ENCODE results near the gene WASF3.

The WASF3 gene

GRCh38 chr13:26589754-26590153 lies 32.3 kb downstream of the WASF3 start:
- DNase-seq (ENCODE audit: low read depth, low spot score): no peak

GRCh38 chr13:26590379-26590778 lies 32.9 kb downstream of the WASF3 start:
- no peak for DNase-seq (ENCODE audit: low read depth, low spot score)

GRCh38 chr13:26590951-26591350 lies 33.5 kb downstream of the WASF3 start:
- DNase-seq (ENCODE audit: low read depth, low spot score): no peak

DNA sequence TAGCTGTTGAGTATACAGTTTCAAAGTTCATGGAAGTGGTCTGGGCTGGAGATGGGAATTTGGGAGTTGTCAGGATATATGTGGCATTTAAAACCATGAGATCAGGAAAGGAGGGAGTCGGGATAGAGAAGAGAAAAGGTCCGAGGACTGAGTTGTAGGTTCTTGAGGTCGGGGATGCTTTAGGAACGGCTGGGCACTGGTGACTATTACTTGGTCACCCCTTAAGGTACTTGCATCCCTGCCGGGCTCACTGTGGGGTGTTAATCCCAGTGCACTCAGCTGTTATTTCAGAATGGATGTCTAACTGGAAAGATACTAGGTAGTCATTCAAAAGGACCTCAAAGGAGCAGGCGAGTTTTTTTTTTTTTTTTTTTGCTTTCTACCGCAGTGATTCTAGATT lies 34.2 kb downstream of the WASF3 start:
- no peak for DNase-seq (ENCODE audit: low read depth, low spot score)

- DNase-seq (ENCODE audit: low read depth, low spot score): no peak
Observed at GRCh38 chr13:26593661-26594060, 36.2 kb downstream of the WASF3 start.

DNA sequence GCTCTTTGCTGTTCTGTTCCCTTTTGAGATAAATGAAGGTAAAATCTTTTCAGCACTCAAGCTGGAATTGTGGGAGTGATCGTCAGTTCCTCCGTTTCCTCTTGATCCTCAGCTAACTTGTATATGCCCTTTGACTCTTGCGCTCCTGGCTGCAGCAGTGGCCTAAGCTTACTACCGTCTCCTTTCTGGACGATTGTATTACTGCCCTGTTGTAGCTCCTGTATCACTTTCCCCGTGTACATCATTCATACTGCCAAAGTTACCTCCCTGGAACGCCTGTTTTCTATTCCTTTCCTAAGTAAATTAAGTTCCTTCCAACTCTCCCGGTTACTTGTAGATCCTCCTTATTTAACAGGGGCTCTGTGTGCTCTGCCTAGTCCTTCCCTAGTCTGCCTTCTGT lies 36.9 kb downstream of the WASF3 start:
- DNase-seq (ENCODE audit: low read depth, low spot score): no peak

DNA sequence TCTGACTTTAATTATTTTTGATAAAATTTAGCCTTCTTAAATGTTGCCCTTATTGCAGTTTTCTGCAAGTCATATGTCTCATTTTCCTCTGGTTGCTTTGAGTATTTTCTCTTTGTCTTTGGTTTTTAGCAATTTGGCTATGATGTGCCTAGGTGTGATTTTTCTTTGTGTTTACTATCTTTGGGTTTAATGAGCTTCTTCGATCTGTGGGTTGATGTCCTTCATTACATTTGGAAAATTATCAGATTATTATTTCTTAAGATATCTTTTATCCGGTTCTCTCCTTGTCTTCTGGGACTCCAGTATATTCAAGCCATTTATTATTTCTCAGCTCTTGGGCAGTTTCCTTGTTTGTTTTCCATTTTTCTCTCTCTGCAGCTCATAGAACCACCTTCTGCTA lies 39.0 kb downstream of the WASF3 start:
- DNase-seq (ENCODE audit: low read depth, low spot score): no peak

DNA sequence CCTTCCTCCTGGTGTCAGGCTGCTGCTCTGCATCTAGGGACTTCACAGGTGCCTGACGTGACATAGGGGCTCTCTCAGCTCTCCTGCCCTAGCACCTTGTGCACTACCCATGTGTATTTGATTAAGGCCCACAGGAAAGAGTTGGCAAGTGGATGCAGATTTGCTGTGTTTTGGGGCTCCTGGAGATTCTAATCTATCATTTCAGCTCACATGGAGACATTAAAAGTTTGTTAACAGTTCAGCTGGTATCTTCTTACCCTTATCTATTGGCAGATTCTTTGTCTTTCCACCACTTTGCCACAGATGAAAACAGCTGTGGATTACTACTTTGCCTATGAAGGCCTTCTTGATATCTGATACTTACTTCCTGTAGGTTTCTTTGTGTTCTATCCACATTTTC lies 41.9 kb downstream of the WASF3 start:
- no peak for DNase-seq (ENCODE audit: low read depth, low spot score)

- no peak for DNase-seq (ENCODE audit: low read depth, low spot score)
Observed at GRCh38 chr13:26599860-26600259, 42.4 kb downstream of the WASF3 start.

GRCh38 chr13:26600343-26600742 lies 42.9 kb downstream of the WASF3 start:
- DNase-seq (ENCODE audit: low read depth, low spot score): no peak

GRCh38 chr13:26601669-26602068 lies 44.2 kb downstream of the WASF3 start:
- DNase-seq (ENCODE audit: low read depth, low spot score): no peak

DNA sequence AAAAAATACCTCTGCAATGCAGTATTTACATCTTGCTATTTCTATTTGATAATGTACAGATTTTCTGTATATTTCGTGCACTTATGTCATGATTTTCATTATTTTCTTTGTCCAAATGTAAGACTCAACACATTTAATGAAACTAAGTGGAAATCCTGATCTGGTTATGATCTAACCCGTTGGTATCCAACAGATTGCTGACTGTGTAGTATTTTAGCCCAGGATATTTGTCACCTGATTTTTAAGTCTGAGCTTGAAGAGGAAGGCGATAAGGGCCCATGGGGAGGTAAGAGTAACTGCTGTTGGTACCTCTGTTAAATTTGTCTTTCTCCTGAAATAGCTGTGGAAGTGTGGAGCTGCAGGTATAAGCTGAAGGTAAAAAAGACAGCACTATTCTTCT lies 45.3 kb downstream of the WASF3 start:
- no peak for DNase-seq (ENCODE audit: low read depth, low spot score)

DNA sequence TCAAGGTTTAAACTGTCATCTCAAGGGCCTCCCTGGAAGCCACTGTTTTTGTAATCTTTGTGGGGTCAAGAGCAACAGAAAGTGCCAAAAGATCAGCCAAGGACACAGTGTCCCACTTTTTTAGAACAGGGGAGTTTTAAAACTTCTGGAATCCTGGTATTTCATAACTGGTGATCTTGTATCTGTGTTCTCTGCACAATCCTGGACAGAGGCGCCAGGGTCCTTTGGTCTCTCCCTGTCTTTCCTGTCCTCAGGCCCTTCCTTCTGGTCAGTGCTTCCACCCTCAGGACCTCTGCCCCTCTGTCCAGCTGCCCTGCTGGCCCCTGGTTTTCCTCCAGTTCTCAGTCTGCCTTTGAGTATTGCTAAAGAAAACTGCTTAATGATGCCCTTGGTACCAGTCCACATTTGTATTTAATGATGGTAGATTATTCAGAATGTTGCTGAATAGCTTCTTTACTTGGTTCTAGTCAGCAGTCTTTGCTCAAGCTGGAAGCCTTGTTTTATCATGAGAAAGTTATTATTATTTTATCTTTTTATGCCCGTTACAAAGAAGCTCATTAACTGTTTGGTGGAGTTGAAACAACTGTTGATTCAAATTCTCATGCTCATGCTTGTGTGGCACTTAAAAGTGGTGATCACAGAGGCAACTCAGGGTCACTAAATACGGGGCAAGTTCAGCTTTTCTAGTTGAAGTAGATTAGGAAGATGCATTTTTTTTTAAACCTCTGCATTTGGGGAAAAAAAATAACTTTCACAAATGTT lies 47.5 kb downstream of the WASF3 start:
- DNase-seq (ENCODE audit: low read depth, low spot score): no peak

DNA sequence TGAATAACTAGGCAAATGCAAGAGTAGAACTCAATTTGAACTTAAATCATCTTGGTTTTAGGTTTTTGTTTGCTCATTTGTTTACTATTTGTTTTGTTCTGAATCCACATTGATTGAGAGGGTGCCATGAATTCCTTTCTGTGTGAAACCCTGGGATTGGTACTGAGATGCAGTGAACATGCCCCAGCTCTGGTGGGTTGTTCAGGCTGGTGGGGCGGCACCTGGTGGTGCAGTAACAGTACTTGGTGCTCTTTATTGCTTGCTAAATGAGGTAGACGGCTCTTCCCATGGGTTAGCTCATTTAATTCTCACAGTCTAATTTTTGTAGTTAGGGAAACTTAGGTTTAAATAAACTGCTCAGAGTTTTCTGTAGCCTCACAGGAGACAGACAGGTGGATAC lies 48.4 kb downstream of the WASF3 start:
- DNase-seq (ENCODE audit: low read depth, low spot score): no peak

DNA sequence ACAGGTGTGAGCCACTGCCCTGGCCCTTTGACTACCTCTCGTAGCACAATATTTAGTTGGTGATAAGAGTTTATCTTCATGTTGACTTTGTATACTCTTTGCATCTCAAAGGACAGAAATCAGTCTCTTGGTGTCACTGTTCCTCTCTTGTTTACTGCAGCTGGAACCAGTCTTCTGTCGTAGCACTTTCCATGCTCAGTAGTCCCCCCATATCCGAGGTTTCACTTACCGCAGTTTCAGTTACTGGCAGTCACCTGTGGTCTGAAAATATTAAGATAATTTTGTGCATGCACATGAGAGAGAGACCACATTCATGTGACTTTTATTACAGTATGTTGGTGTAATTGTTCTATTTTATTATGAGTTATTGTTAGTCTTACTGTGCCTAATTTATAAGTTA lies 49.1 kb downstream of the WASF3 start:
- DNase-seq (ENCODE audit: low read depth, low spot score): no peak

DNA sequence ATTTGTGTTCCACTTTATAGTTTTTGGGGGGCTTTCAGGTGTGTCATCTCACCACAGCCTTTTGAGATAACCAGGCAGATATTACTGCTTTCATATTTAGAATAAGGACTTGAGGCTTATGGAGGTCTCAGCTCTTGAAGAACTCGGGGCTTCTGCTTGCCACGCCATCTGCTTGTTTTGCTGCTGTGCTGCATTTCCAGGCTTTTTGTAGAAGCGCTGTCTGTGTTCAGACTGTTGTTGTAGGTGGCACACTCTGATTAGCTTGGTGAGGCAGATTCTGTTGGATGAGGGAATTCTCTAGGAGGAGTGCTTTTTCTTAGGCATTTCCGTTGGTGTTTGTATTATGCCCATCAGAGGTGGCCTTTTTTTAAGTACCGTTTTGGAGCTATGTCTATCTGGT lies 57.2 kb downstream of the WASF3 start:
- DNase-seq (ENCODE audit: low read depth, low spot score): no peak

DNA sequence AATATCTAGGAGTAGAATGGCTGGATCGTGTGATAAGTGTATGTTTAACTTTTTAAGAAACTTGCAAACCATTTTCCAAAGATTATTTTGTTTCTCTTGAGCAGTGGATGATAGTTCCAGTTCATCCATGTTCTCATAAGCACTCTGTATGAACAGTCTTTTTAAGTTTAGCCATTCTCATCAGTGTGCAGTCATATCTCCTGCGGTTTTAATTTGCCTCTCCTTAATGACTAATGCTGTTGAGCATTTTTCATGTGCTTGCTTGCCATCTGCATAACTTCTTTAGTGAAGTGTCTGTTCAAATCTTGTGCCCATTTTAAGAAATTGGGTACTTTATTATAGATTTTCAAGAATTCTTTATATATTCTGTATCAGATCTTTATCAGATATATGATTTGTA lies 58.6 kb downstream of the WASF3 start:
- no peak for DNase-seq (ENCODE audit: low read depth, low spot score)

GRCh38 chr13:26618726-26619125 lies 61.2 kb downstream of the WASF3 start:
- DNase-seq (ENCODE audit: low read depth, low spot score): no peak

DNA sequence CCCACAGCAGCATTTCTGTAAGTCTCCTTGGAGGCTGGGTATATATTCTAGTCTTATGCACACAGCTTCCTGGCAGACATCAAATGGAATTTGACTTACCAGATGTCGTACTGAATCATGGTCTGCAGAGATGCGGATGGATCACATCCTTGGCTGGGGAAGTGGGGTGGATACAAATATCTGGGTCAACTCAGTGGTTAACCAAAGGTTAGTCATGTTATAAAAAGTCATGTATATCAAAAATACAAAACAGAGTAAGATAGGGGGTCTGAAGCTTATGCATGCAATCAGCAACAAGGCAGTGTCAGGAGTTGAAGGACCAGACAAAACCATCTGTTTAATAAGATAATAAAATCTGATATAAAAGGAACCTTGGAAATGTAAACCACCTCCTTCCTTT lies 61.9 kb downstream of the WASF3 start:
- no peak for DNase-seq (ENCODE audit: low read depth, low spot score)

DNA sequence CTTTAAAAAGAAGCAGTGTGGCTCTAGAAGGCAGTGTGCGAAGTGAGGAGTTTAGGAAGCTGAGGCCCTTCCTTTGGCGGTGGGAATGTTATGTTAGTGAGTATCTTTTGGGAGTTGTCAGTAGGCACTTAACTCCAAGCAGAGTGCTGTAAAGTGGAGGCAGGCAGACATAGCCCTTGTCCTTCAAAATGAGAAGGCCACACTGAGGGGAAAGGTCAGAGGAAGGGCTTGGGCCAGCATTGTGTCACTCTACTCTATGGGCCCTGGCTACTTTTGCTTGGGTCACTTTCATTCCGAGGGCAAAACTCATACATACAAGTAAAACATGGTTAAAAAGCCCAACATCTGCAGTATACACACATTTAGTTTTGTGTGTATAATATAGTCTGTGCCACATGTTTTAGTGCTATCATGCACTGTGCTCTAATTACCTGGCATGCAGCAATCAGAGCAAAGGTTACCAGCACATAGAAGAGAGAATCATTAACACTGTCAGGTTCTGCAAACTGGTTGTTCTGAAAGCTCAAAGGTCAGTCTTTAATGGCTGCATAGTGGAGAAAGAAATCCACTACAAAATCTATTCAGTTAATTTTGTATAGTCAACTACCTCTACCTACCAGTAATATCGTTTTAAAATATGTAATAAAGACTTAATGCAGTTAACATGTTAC lies 64.4 kb downstream of the WASF3 start:
- DNase-seq (ENCODE audit: low read depth, low spot score): no peak

DNA sequence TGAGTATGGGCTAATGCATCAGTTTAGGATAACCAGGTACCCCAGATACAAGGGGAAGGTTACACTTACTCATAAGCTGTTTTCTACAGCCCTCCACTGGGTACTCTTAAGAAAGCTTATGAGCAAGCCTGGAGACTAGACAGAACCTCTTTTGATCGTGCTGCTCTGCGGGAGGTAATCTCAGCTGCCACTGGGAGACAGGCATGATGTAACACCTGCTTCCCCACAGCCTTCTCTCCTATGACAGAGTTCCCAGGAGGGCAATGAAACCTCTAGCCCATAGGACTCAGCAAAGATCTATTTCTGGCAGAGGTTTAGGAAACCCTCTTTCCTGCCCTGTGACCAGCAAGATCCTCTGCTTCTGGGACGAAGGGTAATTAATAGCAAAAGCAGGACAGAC lies 65.6 kb downstream of the WASF3 start:
- DNase-seq (ENCODE audit: low read depth, low spot score): no peak

DNA sequence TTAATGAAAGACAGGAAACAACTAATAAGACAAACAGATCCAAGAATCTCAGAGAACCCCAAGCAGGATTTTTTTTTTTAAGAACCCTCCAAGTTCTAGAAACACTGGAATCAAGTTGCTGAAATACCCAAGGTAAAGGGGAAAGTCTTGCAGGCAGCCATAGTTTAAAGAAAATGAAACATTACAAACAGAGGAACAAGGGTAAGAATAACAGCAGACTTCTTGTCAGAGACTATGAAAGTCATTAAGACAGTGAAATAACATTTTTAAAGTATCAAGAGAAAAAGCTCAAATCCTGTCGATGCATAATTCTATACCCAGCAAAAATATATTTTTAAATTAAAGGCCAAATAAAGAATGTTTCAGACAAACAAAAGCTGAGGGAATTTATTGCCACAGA lies 67.1 kb downstream of the WASF3 start:
- DNase-seq (ENCODE audit: low read depth, low spot score): no peak

DNA sequence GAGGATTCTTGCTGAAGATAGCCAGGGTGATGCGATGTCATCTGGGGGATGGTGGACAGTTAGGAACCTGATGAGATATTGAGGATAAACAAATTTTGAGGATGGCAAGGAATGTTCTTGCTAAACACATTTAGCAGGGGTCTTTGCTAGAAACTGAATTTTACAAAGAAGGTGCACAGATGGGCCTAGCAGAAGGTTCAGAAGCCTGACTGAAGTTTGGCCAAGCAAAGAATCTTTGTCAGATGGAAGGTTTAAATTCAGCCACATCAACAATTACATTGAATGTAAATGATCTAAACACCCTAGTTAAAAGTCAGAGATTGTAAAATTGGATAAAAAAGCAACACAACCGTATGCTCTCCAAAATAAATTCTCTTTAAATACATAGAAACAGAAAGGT lies 68.8 kb downstream of the WASF3 start:
- no peak for DNase-seq (ENCODE audit: low read depth, low spot score)

DNA sequence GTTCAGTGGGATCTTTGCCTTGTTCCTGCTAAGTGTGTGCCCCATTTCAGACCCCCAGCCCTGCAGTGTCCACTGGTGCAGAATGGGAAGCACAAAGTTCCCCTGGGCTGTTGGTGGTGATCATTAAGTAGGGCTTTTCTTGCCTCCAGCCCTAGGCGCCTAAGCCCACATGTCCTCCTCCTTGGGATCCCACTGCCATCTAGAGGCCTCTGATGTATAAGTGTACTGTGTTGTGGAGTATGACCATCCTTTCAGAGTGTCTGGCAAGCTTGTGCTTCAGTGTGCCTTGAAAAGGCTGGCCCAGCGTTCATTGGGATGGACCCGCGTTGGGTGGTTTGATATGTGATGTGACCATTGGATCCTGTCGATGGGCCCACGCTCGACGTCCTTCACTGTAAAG lies 71.2 kb downstream of the WASF3 start:
- DNase-seq (ENCODE audit: low read depth, low spot score): no peak

Data from activated CD4-positive, CD25-positive, alpha-beta regulatory T cell treated with anti-CD3 and anti-CD28 coated beads, Interleukin-2, amount 50 U/mL, for 16 hours (primary cell).